GM23248 (cell line): ENCODE measurements around the gene CUL1.

Experiments
- EZH2 ChIP-seq: fragments of 200-600 bp; sonication (generic); IDR thresholded peaks from 2 replicates; pipeline ENCODE4 v1.6.1; 2018; ENCODE audit warnings: antibody characterized with exemption, mild to moderate bottlenecking; ENCODE audit not compliant: insufficient read depth, poor library complexity, severe bottlenecking
- EZH2phosphoT487 ChIP-seq: fragments of 200-600 bp; sonication (generic); IDR thresholded peaks from 2 replicates; pipeline ENCODE4 v1.6.1; 2018; ENCODE audit warnings: antibody characterized with exemption, moderate library complexity, mild to moderate bottlenecking, low read depth; ENCODE audit not compliant: insufficient read depth

DNA sequence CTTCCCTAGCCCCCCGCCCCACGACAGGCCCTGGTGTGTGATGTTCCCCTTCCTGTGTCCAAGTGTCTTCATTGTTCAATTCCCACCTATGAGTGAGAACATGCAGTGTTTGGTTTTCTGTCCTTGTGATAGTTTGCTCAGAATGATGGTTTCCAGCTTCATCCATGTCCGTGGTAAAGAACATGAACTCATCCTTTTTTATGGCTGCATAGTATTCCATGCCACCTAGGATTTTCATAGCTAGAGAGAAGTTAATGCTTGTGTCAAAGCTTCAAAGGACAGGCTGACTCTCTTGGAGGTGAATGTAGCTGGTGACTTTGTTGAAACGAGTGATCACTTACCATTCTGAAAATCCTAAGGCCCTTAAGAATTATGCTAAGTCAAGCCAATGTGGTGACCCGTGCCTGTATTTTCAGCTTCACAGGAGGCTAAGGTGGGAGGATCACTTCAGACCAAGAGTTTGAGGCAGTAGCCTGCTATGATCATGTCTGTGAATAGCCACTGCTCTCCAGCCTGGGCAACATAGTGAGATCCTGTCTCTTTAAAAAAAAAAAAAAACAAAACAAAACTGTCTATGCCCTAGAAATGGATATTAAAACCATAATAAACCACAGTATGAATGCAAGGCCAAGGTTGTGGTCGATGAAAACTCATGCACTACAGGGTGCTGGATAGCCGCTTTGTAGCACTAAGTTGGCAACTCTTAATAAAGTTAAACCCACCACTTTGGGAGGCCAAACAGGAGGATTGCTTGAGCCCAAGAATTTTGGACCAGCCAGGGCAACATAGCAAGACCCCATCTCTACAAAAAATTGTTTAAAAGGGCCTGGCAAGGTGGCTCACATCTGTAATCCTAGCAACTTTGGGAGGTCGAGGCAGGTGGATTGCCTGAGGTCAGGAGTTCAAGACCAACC lies 52.0 kb downstream of the CUL1 start:
- TF ChIP-seq EZH2 (no peak), EZH2phosphoT487 (no peak)
